GM12891 (cell line): ENCODE data around the gene CNTD1.
"Not testable (repeated sequence)": the region's sequence is repeated elsewhere in the genome, so short reads cannot be mapped to it uniquely, and the experiment has no call there.

Experiments
- PAX5 ChIP-seq: IDR thresholded peaks from 2 replicates; pipeline ENCODE4 v1.6.1; 2011; ENCODE audit warnings: low read length, moderate library complexity, mild to moderate bottlenecking; ENCODE audit not compliant: insufficient read depth, severe bottlenecking
- POLR2A ChIP-seq: IDR thresholded peaks from 2 replicates; pipeline ENCODE4 v1.6.1; 2011; ENCODE audit warnings: low read depth, low read length, control low read depth
- POLR2AphosphoS5 ChIP-seq: IDR thresholded peaks from 2 replicates; pipeline ENCODE4 v1.6.1; 2011; ENCODE audit warnings: low read depth, low read length, control low read depth
- POU2F2 ChIP-seq: IDR thresholded peaks from 2 replicates; pipeline ENCODE4 v1.6.1; 2011; ENCODE audit warnings: low read depth, mild to moderate bottlenecking, control low read depth, low read length, moderate library complexity
- SPI1 ChIP-seq: IDR thresholded peaks from 2 replicates; pipeline ENCODE4 v1.6.1; 2011; ENCODE audit warnings: low read depth, low read length, control low read depth
- TAF1 ChIP-seq: IDR thresholded peaks from 2 replicates; pipeline ENCODE4 v1.6.1; 2011; ENCODE audit warnings: low read depth, low read length, control low read depth

GRCh38 chr17:42768006-42768405 lies 30.7 kb upstream of the CNTD1 start:
- TF ChIP-seq POLR2AphosphoS5, TAF1, POLR2A, SPI1, PAX5, POU2F2: not testable (repeated sequence)
